ENCODE measurements around the gene POLD1. TPM values are rescaled to one million over a fixed set of nuclear protein-coding genes. Genes with fewer than 3 reads are reported as not detected.

The POLD1 gene
- total RNA-seq, 1 experiment from 2014 or later = 81.9 TPM

DNA sequence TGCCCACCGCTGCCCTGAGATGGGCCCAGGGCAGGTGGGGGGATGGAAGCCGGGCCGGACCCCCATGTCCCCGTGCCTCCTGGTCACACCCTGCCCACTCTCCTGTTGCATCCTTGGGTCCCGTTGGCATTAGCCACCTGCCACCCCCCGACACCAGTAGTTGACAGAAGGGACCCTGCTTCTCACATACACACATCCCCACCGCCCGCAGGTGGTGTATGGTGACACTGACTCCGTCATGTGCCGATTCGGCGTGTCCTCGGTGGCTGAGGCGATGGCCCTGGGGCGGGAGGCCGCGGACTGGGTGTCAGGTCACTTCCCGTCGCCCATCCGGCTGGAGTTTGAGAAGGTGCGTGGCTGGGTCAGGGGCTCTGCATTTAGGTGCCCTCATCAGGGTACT, 29.4 kb downstream of the POLD1 start:
- Mint-ChIP-seq H3K4me3 (ENCODE audit: low read depth, unreplicated experiment) (no peak overlapping the region), H3K4me1 (ENCODE audit: low read depth, unreplicated experiment) (no peaks in the 10 kb centered on the region), H3K27me3 (ENCODE audit: unreplicated experiment) (no peaks in the 10 kb centered on the region), H3K27ac (ENCODE audit: unreplicated experiment) (no peak overlapping the region), H3K9me3 (ENCODE audit: low read depth, unreplicated experiment) (no peaks in the 10 kb centered on the region), H3K36me3 (ENCODE audit: insufficient read depth, unreplicated experiment) (peaks cover 8% of the 10 kb centered on the region)
- TF ChIP-seq, protein P1, sequence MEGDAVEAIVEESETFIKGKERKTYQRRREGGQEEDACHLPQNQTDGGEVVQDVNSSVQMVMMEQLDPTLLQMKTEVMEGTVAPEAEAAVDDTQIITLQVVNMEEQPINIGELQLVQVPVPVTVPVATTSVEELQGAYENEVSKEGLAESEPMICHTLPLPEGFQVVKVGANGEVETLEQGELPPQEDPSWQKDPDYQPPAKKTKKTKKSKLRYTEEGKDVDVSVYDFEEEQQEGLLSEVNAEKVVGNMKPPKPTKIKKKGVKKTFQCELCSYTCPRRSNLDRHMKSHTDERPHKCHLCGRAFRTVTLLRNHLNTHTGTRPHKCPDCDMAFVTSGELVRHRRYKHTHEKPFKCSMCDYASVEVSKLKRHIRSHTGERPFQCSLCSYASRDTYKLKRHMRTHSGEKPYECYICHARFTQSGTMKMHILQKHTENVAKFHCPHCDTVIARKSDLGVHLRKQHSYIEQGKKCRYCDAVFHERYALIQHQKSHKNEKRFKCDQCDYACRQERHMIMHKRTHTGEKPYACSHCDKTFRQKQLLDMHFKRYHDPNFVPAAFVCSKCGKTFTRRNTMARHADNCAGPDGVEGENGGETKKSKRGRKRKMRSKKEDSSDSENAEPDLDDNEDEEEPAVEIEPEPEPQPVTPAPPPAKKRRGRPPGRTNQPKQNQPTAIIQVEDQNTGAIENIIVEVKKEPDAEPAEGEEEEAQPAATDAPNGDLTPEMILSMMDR (IDR thresholded peaks at IDR 0.05; ENCODE audit: unreplicated experiment) = no peak
- DNase-seq = no peak
- BruUV-seq (replicated peaks) = no TSS peak
- CTCF ChIA-PET = no interaction called here
- intact Hi-C loops (cut with micrococcal nuclease; ENCODE audit: unreplicated experiment) = no loop called here

DNA sequence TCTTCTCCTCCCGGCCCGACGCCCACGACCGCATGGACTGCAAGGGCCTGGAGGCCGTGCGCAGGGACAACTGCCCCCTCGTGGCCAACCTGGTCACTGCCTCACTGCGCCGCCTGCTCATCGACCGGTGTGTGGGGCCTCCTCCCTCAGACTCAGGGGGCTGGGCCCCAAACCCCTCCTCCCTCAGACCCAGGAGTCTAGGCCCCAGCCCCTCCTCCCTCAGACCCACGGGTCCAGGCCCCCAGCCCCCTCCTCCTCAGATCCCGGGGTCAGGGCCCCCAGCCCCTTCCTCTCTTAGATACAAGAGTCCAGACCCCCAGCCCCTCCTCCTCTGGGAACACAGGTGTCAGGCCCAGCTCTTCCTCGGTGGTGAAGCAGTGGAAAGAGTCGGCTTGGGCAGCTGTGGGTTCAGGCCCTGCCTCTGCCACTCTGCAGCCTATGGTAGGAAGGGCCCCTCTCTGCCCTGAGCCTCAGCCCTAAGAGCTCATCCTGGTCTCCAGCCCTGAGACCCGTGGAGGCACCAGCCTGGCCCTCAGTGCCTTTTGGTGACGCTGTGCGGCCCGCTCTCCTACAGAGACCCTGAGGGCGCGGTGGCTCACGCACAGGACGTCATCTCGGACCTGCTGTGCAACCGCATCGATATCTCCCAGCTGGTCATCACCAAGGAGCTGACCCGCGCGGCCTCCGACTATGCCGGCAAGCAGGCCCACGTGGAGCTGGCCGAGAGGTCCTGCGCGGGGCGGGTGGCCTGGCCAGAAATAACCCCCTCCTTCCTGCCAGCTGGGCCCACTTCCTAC, 30.9 kb downstream of the POLD1 start:
- TF ChIP-seq, protein P1 (IDR thresholded peaks at IDR 0.05; ENCODE audit: unreplicated experiment) = peak; percentile 86
- BruUV-seq (replicated peaks) = no TSS peak

DNA sequence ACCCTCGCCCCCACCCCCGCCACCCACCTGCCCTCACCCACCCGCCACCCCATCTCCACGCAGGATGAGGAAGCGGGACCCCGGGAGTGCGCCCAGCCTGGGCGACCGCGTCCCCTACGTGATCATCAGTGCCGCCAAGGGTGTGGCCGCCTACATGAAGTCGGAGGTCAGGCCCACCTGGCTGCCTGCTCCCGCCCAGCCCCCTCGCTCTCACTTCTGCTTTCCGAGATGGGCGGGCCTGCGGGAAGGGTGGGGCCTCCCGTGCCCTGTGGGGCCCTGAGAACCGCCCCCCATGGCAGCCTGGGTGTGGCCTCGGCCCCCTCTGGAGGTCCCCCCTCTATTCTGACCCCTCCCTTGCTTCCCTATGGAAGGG, 31.5 kb downstream of the POLD1 start:
- peaks cover 8% of the 10 kb centered on the region for H3K36me3 Mint-ChIP-seq (ENCODE audit: insufficient read depth, unreplicated experiment)
- peaks cover 13% of the 10 kb centered on the region for H3K27me3 Mint-ChIP-seq (ENCODE audit: unreplicated experiment)
- no TSS peak for BruUV-seq (replicated peaks)
- CTCF ChIA-PET = interaction anchor here (1.1 kb wide), 1 partner anchor 16 kb away, joined by 3 read pairs; no protein-coding TSS in a partner anchor
- no peak overlapping the region for H3K4me3 Mint-ChIP-seq (ENCODE audit: low read depth, unreplicated experiment)
- intact Hi-C loops (cut with micrococcal nuclease; ENCODE audit: unreplicated experiment) = no loop called here
- no peaks in the 10 kb centered on the region for H3K4me1 Mint-ChIP-seq (ENCODE audit: low read depth, unreplicated experiment)
- DNase-seq = no peak
- no peak overlapping the region for H3K27ac Mint-ChIP-seq (ENCODE audit: unreplicated experiment)
- no peaks in the 10 kb centered on the region for H3K9me3 Mint-ChIP-seq (ENCODE audit: low read depth, unreplicated experiment)
- TF ChIP-seq, protein P1 (IDR thresholded peaks at IDR 0.05; ENCODE audit: unreplicated experiment) = no peak

More for the DNA sequence above, 30.9 kb downstream of the POLD1 start:
- intact Hi-C loops (cut with micrococcal nuclease; ENCODE audit: unreplicated experiment) = no loop called here
- H3K4me3 Mint-ChIP-seq (ENCODE audit: low read depth, unreplicated experiment) = no peak overlapping the region
- peak; percentile 45 for DNase-seq
- H3K36me3 Mint-ChIP-seq (ENCODE audit: insufficient read depth, unreplicated experiment) = peaks cover 8% of the 10 kb centered on the region
- no peaks in the 10 kb centered on the region for H3K9me3 Mint-ChIP-seq (ENCODE audit: low read depth, unreplicated experiment)
- H3K4me1 Mint-ChIP-seq (ENCODE audit: low read depth, unreplicated experiment) = no peaks in the 10 kb centered on the region
- H3K27me3 Mint-ChIP-seq (ENCODE audit: unreplicated experiment) = peaks cover 8% of the 10 kb centered on the region
- CTCF ChIA-PET = interaction anchor here (1.1 kb wide), 1 partner anchor 16 kb away, joined by 3 read pairs; no protein-coding TSS in a partner anchor
- H3K27ac Mint-ChIP-seq (ENCODE audit: unreplicated experiment) = no peak overlapping the region

- H3K4me3 Mint-ChIP-seq (ENCODE audit: low read depth, unreplicated experiment) = no peak overlapping the region
- TF ChIP-seq, protein P1 (IDR thresholded peaks at IDR 0.05; ENCODE audit: unreplicated experiment) = no peak
- no peaks in the 10 kb centered on the region for H3K9me3 Mint-ChIP-seq (ENCODE audit: low read depth, unreplicated experiment)
- H3K36me3 Mint-ChIP-seq (ENCODE audit: insufficient read depth, unreplicated experiment) = peaks cover 8% of the 10 kb centered on the region
- H3K4me1 Mint-ChIP-seq (ENCODE audit: low read depth, unreplicated experiment) = no peaks in the 10 kb centered on the region
- no peak for DNase-seq
- intact Hi-C loops (cut with micrococcal nuclease; ENCODE audit: unreplicated experiment) = no loop called here
- H3K27ac Mint-ChIP-seq (ENCODE audit: unreplicated experiment) = no peak overlapping the region
- H3K27me3 Mint-ChIP-seq (ENCODE audit: unreplicated experiment) = peaks cover 14% of the 10 kb centered on the region
- BruUV-seq (replicated peaks) = no TSS peak
- CTCF ChIA-PET = interaction anchor here (1.1 kb wide), 1 partner anchor 17 kb away, joined by 3 read pairs; no protein-coding TSS in a partner anchor
Measured at GRCh38 chr19:50416034-50416977, 32.2 kb downstream of the POLD1 start.

All from Calu3 (cell line).